Mesothelial cell of epicardium (in vitro differentiated cells): ENCODE data around the gene KCNK15. TPM values are rescaled to one million over a fixed set of nuclear protein-coding genes. Genes with fewer than 3 reads are reported as not detected.

Experiments used
- DNase-seq, 2 experiments: peaks; one replicate each; pipeline ENCODE4 v3.0.0; 2021; ENCODE audit warnings: low spot score in 2 of 2; ENCODE audit not compliant: unreplicated experiment in 2 of 2
- H3K27ac Mint-ChIP-seq: 2 replicates; pipeline ENCODE4 v1.8.0; 2021; ENCODE audit warnings: mixed read lengths
- H3K27me3 Mint-ChIP-seq: 2 replicates; pipeline ENCODE4 v1.8.0; 2021; ENCODE audit warnings: low read depth, mixed read lengths
- H3K36me3 Mint-ChIP-seq: 2 replicates; pipeline ENCODE4 v1.8.0; 2021; ENCODE audit warnings: mixed read lengths
- H3K4me1 Mint-ChIP-seq: 2 replicates; pipeline ENCODE4 v1.8.0; 2021; ENCODE audit warnings: mixed read lengths
- H3K4me3 Mint-ChIP-seq: 2 replicates; pipeline ENCODE4 v1.8.0; 2021; ENCODE audit warnings: mild to moderate bottlenecking, moderate library complexity, mixed read lengths
- H3K9me3 Mint-ChIP-seq: 2 replicates; pipeline ENCODE4 v1.8.0; 2021; ENCODE audit warnings: mixed read lengths
- CTCF ChIP-seq: fragments of 200-600 bp; sonication (generic); IDR thresholded peaks from one replicate; pipeline ENCODE4 v1.5.0; 2021; ENCODE audit warnings: antibody characterized with exemption; ENCODE audit not compliant: unreplicated experiment
- total RNA-seq: library from RNA; stranded (reverse); gene quantifications from 3 replicates; pipeline ENCODE4 v1.2.1, GENCODE V29; 2021

The KCNK15 gene
- total RNA-seq, 1 donor from 2014 or later, result 0.27 TPM

- Mint-ChIP-seq H3K9me3 (no peaks in the 10 kb centered on the region), H3K4me3 (no peak overlapping the region), H3K27me3 (no peaks in the 10 kb centered on the region), H3K36me3 (no peaks in the 10 kb centered on the region), H3K27ac (no peak overlapping the region), H3K4me1 (peaks cover 10% of the 10 kb centered on the region)
- DNase-seq, result no peak
- no peak for TF ChIP-seq CTCF
Observed at GRCh38 chr20:44704551-44704971, 41.1 kb upstream of the KCNK15 start.

GRCh38 chr20:44705364-44706094 lies 40.1 kb upstream of the KCNK15 start:
- no peak for TF ChIP-seq CTCF
- no peaks in the 10 kb centered on the region for H3K36me3 Mint-ChIP-seq
- H3K4me1 Mint-ChIP-seq, result peaks cover 10% of the 10 kb centered on the region
- H3K4me3 Mint-ChIP-seq, result no peak overlapping the region
- H3K27ac Mint-ChIP-seq, result no peak overlapping the region
- no peaks in the 10 kb centered on the region for H3K9me3 Mint-ChIP-seq
- DNase-seq, result no peak
- no peaks in the 10 kb centered on the region for H3K27me3 Mint-ChIP-seq

GRCh38 chr20:44706301-44707017 lies 39.2 kb upstream of the KCNK15 start:
- Mint-ChIP-seq H3K4me3 (no peak overlapping the region), H3K27ac (no peak overlapping the region), H3K27me3 (no peaks in the 10 kb centered on the region), H3K36me3 (no peaks in the 10 kb centered on the region), H3K9me3 (no peaks in the 10 kb centered on the region), H3K4me1 (peaks cover 4% of the 10 kb centered on the region)
- no peak for DNase-seq
- no peak for TF ChIP-seq CTCF

- H3K27ac Mint-ChIP-seq, result no peak overlapping the region
- no peak overlapping the region for H3K4me3 Mint-ChIP-seq
- no peaks in the 10 kb centered on the region for H3K4me1 Mint-ChIP-seq
- H3K27me3 Mint-ChIP-seq, result no peaks in the 10 kb centered on the region
- no peak for DNase-seq
- H3K9me3 Mint-ChIP-seq, result no peaks in the 10 kb centered on the region
- TF ChIP-seq CTCF, result no peak
- no peaks in the 10 kb centered on the region for H3K36me3 Mint-ChIP-seq
Observed at GRCh38 chr20:44707018-44707579, 38.6 kb upstream of the KCNK15 start.

- Mint-ChIP-seq H3K9me3 (no peaks in the 10 kb centered on the region), H3K27ac (no peak overlapping the region), H3K4me1 (no peaks in the 10 kb centered on the region), H3K36me3 (no peaks in the 10 kb centered on the region), H3K27me3 (no peaks in the 10 kb centered on the region), H3K4me3 (no peak overlapping the region)
- no peak for TF ChIP-seq CTCF
- DNase-seq, result no peak
Observed at GRCh38 chr20:44709380-44709779, 36.3 kb upstream of the KCNK15 start.
